CD4-positive, CD25-positive, alpha-beta regulatory T cell (primary cell): Measurements from ENCODE around the gene CABP4. TPM values are rescaled to one million over a fixed set of nuclear protein-coding genes. Genes with fewer than 3 reads are reported as not detected.
"Not testable (repeated sequence)": the region's sequence is repeated elsewhere in the genome, so short reads cannot be mapped to it uniquely, and the experiment has no call there.

Source experiments
- ATAC-seq, 2 donors: fragments of 150-1000 bp; cut with Tn5 transposase; one replicate each; pipeline ENCODE4 v1.10.0; 2021; ENCODE audit warnings: low read depth in 2 of 2, moderate number of reproducible peaks in 2 of 2, moderate library complexity in 1 of 2
- DNase-seq, 3 donors: peaks; one replicate each; pipeline versions ENCODE4 v3.0.0 to v3.0.0-alpha.2; 2012 to 2022; ENCODE audit warnings: mixed read lengths in 1 of 3
- H3K27ac ChIP-seq: one replicate; pipeline ENCODE4 v1.7.0; 2013; ENCODE audit warnings: mild to moderate bottlenecking, low read length; ENCODE audit not compliant: insufficient read depth, poor library complexity, severe bottlenecking
- H3K27me3 ChIP-seq: one replicate; pipeline ENCODE4 v1.7.0; 2013; ENCODE audit warnings: low read length; ENCODE audit not compliant: control insufficient read depth, insufficient read depth
- H3K36me3 ChIP-seq: one replicate; pipeline ENCODE4 v1.7.0; 2013; ENCODE audit warnings: mild to moderate bottlenecking, low read length, moderate library complexity; ENCODE audit not compliant: control insufficient read depth, insufficient read depth
- H3K4me1 ChIP-seq: 2 replicates; pipeline ENCODE4 v1.7.0; 2013; ENCODE audit warnings: mild to moderate bottlenecking, low read length; ENCODE audit not compliant: insufficient read depth, control insufficient read depth, poor library complexity, severe bottlenecking
- H3K4me3 ChIP-seq: one replicate; pipeline ENCODE4 v1.7.0; 2013; ENCODE audit warnings: low read depth, mild to moderate bottlenecking, low read length, moderate library complexity
- H3K9me3 ChIP-seq, 2 experiments: 1 replicate in 1 of 2; 2 replicates in 1 of 2; pipeline ENCODE4 v1.7.0; 2013; ENCODE audit warnings: low read length in 2 of 2, mild to moderate bottlenecking in 1 of 2, moderate library complexity in 1 of 2; ENCODE audit not compliant: control insufficient read depth in 2 of 2
- H3K27ac Mint-ChIP-seq, 3 donors: one replicate each; pipeline ENCODE4 v1.8.0; 2020 to 2022; ENCODE audit warnings: mild to moderate bottlenecking in 3 of 3, mixed read lengths in 3 of 3, moderate library complexity in 2 of 3
- H3K27me3 Mint-ChIP-seq: one replicate; pipeline ENCODE4 v1.8.0; 2022; ENCODE audit warnings: mild to moderate bottlenecking, mixed read lengths
- H3K36me3 Mint-ChIP-seq: one replicate; pipeline ENCODE4 v1.8.0; 2020; ENCODE audit warnings: mixed read lengths
- H3K4me1 Mint-ChIP-seq, 4 donors: one replicate each; pipeline ENCODE4 v1.8.0; 2020 to 2022; ENCODE audit warnings: mixed read lengths in 4 of 4, mild to moderate bottlenecking in 1 of 4
- H3K4me3 Mint-ChIP-seq, 4 donors: one replicate each; pipeline ENCODE4 v1.8.0; 2020 to 2022; ENCODE audit warnings: mild to moderate bottlenecking in 4 of 4, mixed read lengths in 4 of 4, moderate library complexity in 3 of 4
- H3K9me3 Mint-ChIP-seq, 7 donors: one replicate each; pipeline ENCODE4 v1.8.0; 2020 to 2022; ENCODE audit warnings: mixed read lengths in 7 of 7, mild to moderate bottlenecking in 3 of 7, moderate library complexity in 2 of 7
- polyA plus RNA-seq, 4 donors: library from polyadenylated mRNA; unstranded; fragments of 300-500 nt; fragmentation: Illumina TruSeq; gene quantifications; one replicate each; pipeline ENCODE4 v1.2.3, GENCODE V29; 2021
- total RNA-seq: library from RNA; stranded (reverse); gene quantifications from one replicate; pipeline ENCODE4 v1.2.3, GENCODE V29; 2022

The CABP4 gene
- total and polyA plus RNA-seq, 5 donors from 2014 or later, result 0.57 to 13.2 (median 0.96) TPM

- Histone ChIP-seq H3K9me3 (no peaks in the 10 kb centered on the region), H3K36me3 (no peaks in the 10 kb centered on the region), H3K4me3 (peak overlapping the region; percentile 67), H3K27ac (peak overlapping the region; percentile 80), H3K4me1 (peaks cover 43% of the 10 kb centered on the region), H3K27me3 (no peaks in the 10 kb centered on the region)
- ATAC-seq (no peak), DNase-seq (no peak)
- H3K27me3 Mint-ChIP-seq, result no peaks in the 10 kb centered on the region
- peak overlapping the region; percentile 83 to 97 (median 90) for H3K4me3 Mint-ChIP-seq
- H3K4me1 Mint-ChIP-seq, result peaks cover 5 to 38% (median 16%) of the 10 kb centered on the region in 4 donors
- no peaks in the 10 kb centered on the region for H3K9me3 Mint-ChIP-seq
- H3K27ac Mint-ChIP-seq, result peak overlapping the region; percentile 88 to 91 (median 91)
- H3K36me3 Mint-ChIP-seq, result no peaks in the 10 kb centered on the region
Observed at GRCh38 chr11:67469508-67469811, 14.3 kb downstream of the CABP4 start.

GRCh38 chr11:67470337-67471002 lies 15.3 kb downstream of the CABP4 start:
- Histone ChIP-seq H3K4me3 (no peak overlapping the region), H3K27ac (no peak overlapping the region), H3K9me3 (no peaks in the 10 kb centered on the region), H3K36me3 (no peaks in the 10 kb centered on the region), H3K4me1 (peaks cover 35% of the 10 kb centered on the region), H3K27me3 (no peaks in the 10 kb centered on the region)
- H3K4me3 Mint-ChIP-seq, result peak overlapping the region in 3 of 4 donors; percentile 83 to 97 (median 92)
- H3K4me1 Mint-ChIP-seq, result peaks cover 3 to 30% (median 11%) of the 10 kb centered on the region in 4 donors
- DNase-seq, result no peak
- peak overlapping the region; percentile 26 to 91 (median 88) for H3K27ac Mint-ChIP-seq
- H3K36me3 Mint-ChIP-seq, result no peaks in the 10 kb centered on the region
- no peak for ATAC-seq
- no peaks in the 10 kb centered on the region for H3K27me3 Mint-ChIP-seq
- H3K9me3 Mint-ChIP-seq, result no peaks in the 10 kb centered on the region

DNA sequence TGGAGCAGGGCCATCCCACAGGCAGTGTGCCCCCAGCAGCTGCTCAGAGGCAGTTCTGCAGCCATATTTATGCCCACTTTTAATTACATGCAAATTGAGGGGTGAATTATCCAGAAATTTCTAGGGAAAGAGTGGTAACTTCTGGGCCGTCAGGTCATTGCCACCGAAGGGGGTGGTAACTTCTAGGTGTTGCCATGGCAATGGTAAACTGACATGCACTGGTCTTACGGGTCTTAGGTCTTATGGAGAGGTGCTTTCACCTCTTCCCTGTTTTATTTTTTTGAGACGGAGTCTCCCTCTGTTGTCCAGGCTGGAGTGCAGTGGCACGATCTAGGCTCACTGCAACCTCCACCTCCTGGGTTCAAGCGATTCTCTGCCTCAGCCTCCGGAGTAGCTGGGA lies 17.7 kb downstream of the CABP4 start:
- Mint-ChIP-seq H3K9me3 (no peaks in the 10 kb centered on the region), H3K4me3 (peak overlapping the region in 1 of 4 donors; percentile 92), H3K27ac (no peak overlapping the region), H3K27me3 (no peaks in the 10 kb centered on the region), H3K36me3 (no peaks in the 10 kb centered on the region), H3K4me1 (peaks cover 3 to 12% (median 8%) of the 10 kb centered on the region in 4 donors)
- peaks cover 13% of the 10 kb centered on the region for H3K4me1 ChIP-seq
- no peaks in the 10 kb centered on the region for H3K27me3 ChIP-seq
- no peaks in the 10 kb centered on the region for H3K9me3 ChIP-seq
- no peak overlapping the region for H3K27ac ChIP-seq
- ATAC-seq (no peak), DNase-seq (no peak)
- H3K36me3 ChIP-seq, result no peaks in the 10 kb centered on the region
- H3K4me3 ChIP-seq, result no peak overlapping the region

DNA sequence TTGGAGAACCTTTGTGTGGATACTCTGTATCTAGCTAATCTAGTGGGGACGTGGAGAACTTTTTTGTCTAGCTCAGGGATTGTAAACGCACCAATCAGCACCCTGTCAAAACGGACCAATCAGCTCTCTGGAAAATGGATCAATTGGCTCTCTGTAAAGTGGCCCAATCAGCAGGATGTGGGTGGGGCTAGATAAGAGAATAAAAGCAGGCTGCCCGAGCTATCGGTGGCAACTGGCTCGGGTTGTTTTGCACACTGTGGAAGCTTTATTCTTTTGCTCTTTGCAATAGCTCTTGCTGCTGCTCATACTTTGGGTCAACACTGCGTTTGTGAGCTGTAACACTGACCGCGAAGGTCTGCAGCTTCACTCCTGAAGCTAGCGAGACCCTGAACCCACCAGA lies 21.5 kb downstream of the CABP4 start:
- H3K27me3 Mint-ChIP-seq, H3K36me3 Mint-ChIP-seq: not testable (repeated sequence)

DNA sequence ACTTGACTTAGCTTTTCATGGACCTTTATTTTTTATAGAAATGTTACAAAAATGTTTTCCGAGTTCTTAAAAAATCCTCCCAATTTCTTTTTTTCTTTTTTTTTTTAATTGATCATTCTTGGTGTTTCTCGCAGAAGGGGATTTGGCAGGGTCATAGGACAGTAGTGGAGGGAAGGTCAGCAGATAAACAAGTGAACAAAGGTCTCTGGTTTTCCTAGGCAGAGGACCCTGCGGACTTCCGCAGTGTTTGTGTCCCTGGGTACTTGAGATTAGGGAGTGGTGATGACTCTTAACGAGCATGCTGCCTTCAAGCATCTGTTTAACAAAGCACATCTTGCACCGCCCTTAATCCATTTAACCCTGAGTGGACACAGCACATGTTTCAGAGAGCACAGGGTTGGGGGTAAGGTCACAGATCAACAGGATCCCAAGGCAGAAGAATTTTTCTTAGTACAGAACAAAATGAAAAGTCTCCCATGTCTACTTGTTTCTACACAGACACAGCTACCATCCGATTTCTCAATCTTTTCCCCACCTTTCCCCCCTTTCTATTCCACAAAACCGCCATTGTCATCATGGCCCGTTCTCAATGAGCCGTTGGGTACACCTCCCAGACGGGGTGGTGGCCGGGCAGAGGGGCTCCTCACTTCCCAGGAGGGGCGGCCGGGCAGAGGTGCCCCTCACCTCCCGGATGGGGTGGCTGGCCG lies 22.3 kb downstream of the CABP4 start:
- not testable (repeated sequence) for H3K27ac Mint-ChIP-seq, H3K4me1 ChIP-seq, H3K27me3 ChIP-seq, H3K27ac ChIP-seq, H3K27me3 Mint-ChIP-seq, H3K9me3 Mint-ChIP-seq, H3K4me3 ChIP-seq, DNase-seq, ATAC-seq, H3K4me1 Mint-ChIP-seq, H3K9me3 ChIP-seq, H3K36me3 Mint-ChIP-seq, H3K36me3 ChIP-seq
- peak overlapping the region in 1 of 4 donors; percentile 41 for H3K4me3 Mint-ChIP-seq

More for the DNA sequence above, 21.5 kb downstream of the CABP4 start:
- H3K4me1 Mint-ChIP-seq, H3K9me3 ChIP-seq, H3K27ac ChIP-seq, ATAC-seq, H3K27ac Mint-ChIP-seq, H3K4me1 ChIP-seq, H3K9me3 Mint-ChIP-seq, H3K27me3 ChIP-seq, H3K4me3 ChIP-seq, H3K36me3 ChIP-seq: not testable (repeated sequence)
- H3K4me3 Mint-ChIP-seq, result peak overlapping the region in 1 of 4 donors; percentile 41
- DNase-seq, result peak in 1 of 3 donors; percentile 25

GRCh38 chr11:67482275-67482826 lies 27.2 kb downstream of the CABP4 start:
- H3K27me3 Mint-ChIP-seq, result no peaks in the 10 kb centered on the region
- peaks cover 9 to 49% (median 35%) of the 10 kb centered on the region in 4 donors for H3K4me1 Mint-ChIP-seq
- no peaks in the 10 kb centered on the region for H3K9me3 Mint-ChIP-seq

GRCh38 chr11:67482827-67483798 lies 28.0 kb downstream of the CABP4 start, which contains the start of gene AIP:
TSS of gene AIP (plus strand) at chr11:67483026. CDS start at chr11:67483159, 133 bp downstream.
- H3K4me1 ChIP-seq, result peaks cover 58% of the 10 kb centered on the region
- peak within 1 kb of the TSS; percentile 86 for H3K4me3 ChIP-seq
- DNase-seq (peak; percentile 97 to 99 (median 98)), ATAC-seq (peak; percentile 83 to 86)
- H3K27me3 ChIP-seq, result no peaks in the 10 kb centered on the region
- no peaks in the 10 kb centered on the region for H3K9me3 Mint-ChIP-seq
- H3K36me3 ChIP-seq, result peaks cover 6% of the 10 kb centered on the region
- H3K9me3 ChIP-seq, result no peaks in the 10 kb centered on the region
- peaks cover 9 to 57% (median 43%) of the 10 kb centered on the region in 4 donors for H3K4me1 Mint-ChIP-seq
- peak within 1 kb of the TSS; percentile 92 for H3K27ac ChIP-seq
- H3K27me3 Mint-ChIP-seq, result peaks cover 2% of the 10 kb centered on the region
- peaks cover 14% of the 10 kb centered on the region for H3K36me3 Mint-ChIP-seq
- peak within 1 kb of the TSS; percentile 99 to 100 (median 99) for H3K27ac Mint-ChIP-seq
- peak within 1 kb of the TSS; percentile 92 to 99 (median 96) for H3K4me3 Mint-ChIP-seq

More at GRCh38 chr11:67482275-67482826, 27.2 kb downstream of the CABP4 start:
- Histone ChIP-seq H3K4me1 (peaks cover 50% of the 10 kb centered on the region), H3K36me3 (peaks cover 2% of the 10 kb centered on the region), H3K9me3 (no peaks in the 10 kb centered on the region), H3K27me3 (no peaks in the 10 kb centered on the region), H3K4me3 (peak overlapping the region; percentile 86), H3K27ac (peak overlapping the region; percentile 92)
- Mint-ChIP-seq H3K27ac (peak overlapping the region; percentile 99 to 100 (median 99)), H3K36me3 (peaks cover 6% of the 10 kb centered on the region), H3K4me3 (peak overlapping the region; percentile 92 to 99 (median 96))
- ATAC-seq (peak; percentile 5 to 9), DNase-seq (no peak)
